ENCODE results near the gene B3GAT1.
"Not testable (repeated sequence)": the region's sequence is repeated elsewhere in the genome, so short reads cannot be mapped to it uniquely, and the experiment has no call there.

B3GAT1 gene

GRCh38 chr11:134412203-134413042 lies at the start of gene B3GAT1:
B3GAT1 (minus strand) TSS chr11:134412242; CDS start chr11:134387659, 24,583 bp downstream.
- peak in 55 of 56 donors; percentile 60 to 96 (median 89) for DNase-seq

- no peak for DNase-seq
Observed at GRCh38 chr11:134461621-134462020, 49.6 kb upstream of the B3GAT1 start.

GRCh38 chr11:134460881-134461280 lies 48.8 kb upstream of the B3GAT1 start:
- DNase-seq = no peak

- no peak for DNase-seq
Observed at GRCh38 chr11:134460062-134460561, 48.1 kb upstream of the B3GAT1 start.

GRCh38 chr11:134459246-134460061 lies 47.4 kb upstream of the B3GAT1 start:
- peak in 4 of 56 donors; percentile 17 to 47 (median 30) for DNase-seq

GRCh38 chr11:134457411-134458007 lies 45.5 kb upstream of the B3GAT1 start:
- DNase-seq = not testable (repeated sequence)

GRCh38 chr11:134455516-134455915 lies 43.5 kb upstream of the B3GAT1 start:
- no peak for DNase-seq

- no peak for DNase-seq
Observed at GRCh38 chr11:134454146-134454690, 42.2 kb upstream of the B3GAT1 start.

- DNase-seq = peak in 23 of 56 donors; percentile 16 to 56 (median 34)
Observed at GRCh38 chr11:134453441-134453840, 41.4 kb upstream of the B3GAT1 start.

GRCh38 chr11:134452838-134453155 lies 40.8 kb upstream of the B3GAT1 start:
- no peak for DNase-seq

GRCh38 chr11:134452026-134452837 lies 40.2 kb upstream of the B3GAT1 start:
- peak in 34 of 56 donors; percentile 8 to 76 (median 34) for DNase-seq

GRCh38 chr11:134450186-134450585 lies 38.1 kb upstream of the B3GAT1 start:
- no peak for DNase-seq

GRCh38 chr11:134449713-134450112 lies 37.7 kb upstream of the B3GAT1 start:
- DNase-seq = no peak

GRCh38 chr11:134449051-134449450 lies 37.0 kb upstream of the B3GAT1 start:
- DNase-seq = no peak

GRCh38 chr11:134447696-134448095 lies 35.7 kb upstream of the B3GAT1 start:
- DNase-seq = no peak

GRCh38 chr11:134445601-134446325 lies 33.7 kb upstream of the B3GAT1 start:
- no peak for DNase-seq

GRCh38 chr11:134444160-134445108 lies 32.4 kb upstream of the B3GAT1 start:
- DNase-seq = not testable (repeated sequence)

- no peak for DNase-seq
Observed at GRCh38 chr11:134443246-134443645, 31.2 kb upstream of the B3GAT1 start.

GRCh38 chr11:134442246-134442645 lies 30.2 kb upstream of the B3GAT1 start:
- DNase-seq = no peak

Measured in amygdala (tissue), 56 donors.